NCI-H345 treated with DMSO at 0.1 percent for 48 hours (cell line): ENCODE results near the gene CLINT1.

Experiments
- DNase-seq: peaks from one replicate; lab custom pipeline; 2025; ENCODE audit not compliant: unreplicated experiment; lab: John Stamatoyannopoulos, UW

The CLINT1 gene

GRCh38 chr5:157761690-157762621 is 97.0 kb downstream of the CLINT1 start:
- DNase-seq: peak; percentile 78

GRCh38 chr5:157758706-157759105 is 100.2 kb downstream of the CLINT1 start:
- DNase-seq: no peak

- DNase-seq: no peak
Observed at GRCh38 chr5:157756122-157756521, 102.8 kb downstream of the CLINT1 start.

GRCh38 chr5:157750320-157750719 is 108.6 kb downstream of the CLINT1 start:
- no peak for DNase-seq

- DNase-seq: no peak
Observed at GRCh38 chr5:157749462-157749799, 109.5 kb downstream of the CLINT1 start.

- no peak for DNase-seq
Observed at GRCh38 chr5:157748760-157749461, 110.0 kb downstream of the CLINT1 start.

- no peak for DNase-seq
Observed at GRCh38 chr5:157747766-157748700, 110.9 kb downstream of the CLINT1 start.

- DNase-seq: no peak
Observed at GRCh38 chr5:157747173-157747740, 111.7 kb downstream of the CLINT1 start.

- no peak for DNase-seq
Observed at GRCh38 chr5:157745041-157745456, 113.9 kb downstream of the CLINT1 start.

GRCh38 chr5:157744051-157745011 is 114.6 kb downstream of the CLINT1 start:
- no peak for DNase-seq

GRCh38 chr5:157743163-157744050 is 115.5 kb downstream of the CLINT1 start, which contains the start of gene LSM11:
Gene LSM11, plus strand, starts transcription at chr5:157743712. Its CDS starts 39 bp downstream, at chr5:157743751.
- DNase-seq: peak; percentile 71

GRCh38 chr5:157741131-157741530 is 117.8 kb downstream of the CLINT1 start:
- no peak for DNase-seq

- peak; percentile 32 for DNase-seq
Observed at GRCh38 chr5:157740229-157740610, 118.7 kb downstream of the CLINT1 start.

GRCh38 chr5:157739388-157740228 is 119.3 kb downstream of the CLINT1 start:
- DNase-seq: no peak

GRCh38 chr5:157735991-157736390 is 123.0 kb downstream of the CLINT1 start:
- no peak for DNase-seq
